Neural progenitor cell (in vitro differentiated cells): ENCODE data around the gene LIMS2. TPM values are rescaled to one million over a fixed set of nuclear protein-coding genes. Genes with fewer than 3 reads are reported as not detected.

Experiments used
- DNase-seq: peaks from one replicate; pipeline ENCODE4 v3.0.0-alpha.2; 2016; ENCODE audit warnings: low spot score
- H2AFZ ChIP-seq: fragments of 200-600 bp; sonication (generic); replicated peaks from 2 replicates; pipeline ENCODE4 v1.6.1; 2016; ENCODE audit warnings: antibody characterized with exemption
- H3F3A ChIP-seq: fragments of 200-600 bp; sonication (generic); 2 replicates; pipeline ENCODE4 v1.6.1; 2016; ENCODE audit warnings: antibody characterized with exemption, low read depth
- H3K27ac ChIP-seq: fragments of 200-600 bp; sonication (generic); 2 replicates; pipeline ENCODE4 v1.5.1; 2016; ENCODE audit warnings: mild to moderate bottlenecking
- H3K27me3 ChIP-seq: fragments of 200-600 bp; sonication (generic); 2 replicates; pipeline ENCODE4 v1.6.1; 2016; ENCODE audit warnings: mild to moderate bottlenecking, moderate library complexity
- H3K36me3 ChIP-seq: fragments of 200-600 bp; sonication (generic); 2 replicates; pipeline ENCODE4 v1.5.1; 2016
- H3K4me1 ChIP-seq: fragments of 200-600 bp; sonication (generic); 2 replicates; pipeline ENCODE4 v1.6.1; 2016; ENCODE audit warnings: mixed run types
- H3K4me2 ChIP-seq: fragments of 200-600 bp; sonication (generic); 2 replicates; pipeline ENCODE4 v1.6.1; 2016
- H3K4me3 ChIP-seq: fragments of 200-600 bp; sonication (generic); 2 replicates; pipeline ENCODE4 v1.5.1; 2016
- H3K79me2 ChIP-seq: fragments of 200-600 bp; sonication (generic); 2 replicates; pipeline ENCODE4 v1.6.1; 2016; ENCODE audit warnings: low read depth
- H3K9ac ChIP-seq: fragments of 200-600 bp; sonication (generic); 2 replicates; pipeline ENCODE4 v1.6.1; 2016
- H3K9me3 ChIP-seq: fragments of 200-600 bp; sonication (generic); 2 replicates; pipeline ENCODE4 v1.5.1; 2016; ENCODE audit warnings: low read depth
- H4K20me1 ChIP-seq: fragments of 200-600 bp; sonication (generic); 2 replicates; pipeline ENCODE4 v1.6.1; 2016; ENCODE audit warnings: low read depth
- H3K27ac Mint-ChIP-seq: 3 replicates; pipeline ENCODE4 v1.8.0; 2021; ENCODE audit warnings: mixed read lengths
- H3K27me3 Mint-ChIP-seq: 2 replicates; pipeline ENCODE4 v1.8.0; 2022; ENCODE audit warnings: low read depth, mild to moderate bottlenecking, inconsistent platforms, moderate library complexity, mixed read lengths; ENCODE audit not compliant: insufficient read depth
- H3K36me3 Mint-ChIP-seq: 3 replicates; pipeline ENCODE4 v1.8.0; 2021; ENCODE audit warnings: mixed read lengths
- H3K4me1 Mint-ChIP-seq: 3 replicates; pipeline ENCODE4 v1.8.0; 2021; ENCODE audit warnings: mixed read lengths
- H3K4me3 Mint-ChIP-seq: 3 replicates; pipeline ENCODE4 v1.8.0; 2021; ENCODE audit warnings: mild to moderate bottlenecking, moderate library complexity, mixed read lengths
- H3K9me3 Mint-ChIP-seq: 3 replicates; pipeline ENCODE4 v1.8.0; 2020; ENCODE audit warnings: mixed read lengths
- EZH2 ChIP-seq: fragments of 200-600 bp; sonication (generic); IDR thresholded peaks from 2 replicates; pipeline ENCODE4 v1.6.1; 2017; ENCODE audit warnings: antibody characterized with exemption, mild to moderate bottlenecking, moderate library complexity
- EZH2phosphoT487 ChIP-seq: fragments of 200-600 bp; sonication (generic); IDR thresholded peaks from 2 replicates; pipeline ENCODE4 v1.6.1; 2017; ENCODE audit warnings: antibody characterized with exemption
- total RNA-seq: library from RNA; depleted of rRNA; stranded (reverse); fragments of >200 nt; gene quantifications from 2 replicates; pipeline ENCODE4 v1.2.3, GENCODE V29; 2015; ENCODE audit warnings: low replicate concordance
- TF ChIP-seq, protein P1 (sequence below): fragments of 200-600 bp; sonication (generic); IDR thresholded peaks from 2 replicates; pipeline ENCODE4 v1.5.1; 2017; ENCODE audit warnings: antibody characterized with exemption, mild to moderate bottlenecking

LIMS2 gene
- total RNA-seq, 1 donor from 2014 or later, result not detected

GRCh38 chr2:127607399-127607908 is 67.9 kb downstream of the LIMS2 start:
- Histone ChIP-seq H3K79me2 (no peaks in the 10 kb centered on the region), H3K27me3 (no peaks in the 10 kb centered on the region), H3K27ac (no peak overlapping the region), H3K4me3 (no peak overlapping the region), H3K4me1 (no peaks in the 10 kb centered on the region), H3K36me3 (no peaks in the 10 kb centered on the region), H2AFZ (no peak overlapping the region), H4K20me1 (no peaks in the 10 kb centered on the region), H3F3A (no peaks in the 10 kb centered on the region), H3K9me3 (no peaks in the 10 kb centered on the region), H3K9ac (no peak overlapping the region), H3K4me2 (no peak overlapping the region)
- H3K27me3 Mint-ChIP-seq, result no peaks in the 10 kb centered on the region
- H3K36me3 Mint-ChIP-seq, result peaks cover 3% of the 10 kb centered on the region
- no peak for DNase-seq
- H3K4me1 Mint-ChIP-seq, result no peaks in the 10 kb centered on the region
- TF ChIP-seq EZH2 (no peak), EZH2phosphoT487 (no peak)
- TF ChIP-seq, protein P1, sequence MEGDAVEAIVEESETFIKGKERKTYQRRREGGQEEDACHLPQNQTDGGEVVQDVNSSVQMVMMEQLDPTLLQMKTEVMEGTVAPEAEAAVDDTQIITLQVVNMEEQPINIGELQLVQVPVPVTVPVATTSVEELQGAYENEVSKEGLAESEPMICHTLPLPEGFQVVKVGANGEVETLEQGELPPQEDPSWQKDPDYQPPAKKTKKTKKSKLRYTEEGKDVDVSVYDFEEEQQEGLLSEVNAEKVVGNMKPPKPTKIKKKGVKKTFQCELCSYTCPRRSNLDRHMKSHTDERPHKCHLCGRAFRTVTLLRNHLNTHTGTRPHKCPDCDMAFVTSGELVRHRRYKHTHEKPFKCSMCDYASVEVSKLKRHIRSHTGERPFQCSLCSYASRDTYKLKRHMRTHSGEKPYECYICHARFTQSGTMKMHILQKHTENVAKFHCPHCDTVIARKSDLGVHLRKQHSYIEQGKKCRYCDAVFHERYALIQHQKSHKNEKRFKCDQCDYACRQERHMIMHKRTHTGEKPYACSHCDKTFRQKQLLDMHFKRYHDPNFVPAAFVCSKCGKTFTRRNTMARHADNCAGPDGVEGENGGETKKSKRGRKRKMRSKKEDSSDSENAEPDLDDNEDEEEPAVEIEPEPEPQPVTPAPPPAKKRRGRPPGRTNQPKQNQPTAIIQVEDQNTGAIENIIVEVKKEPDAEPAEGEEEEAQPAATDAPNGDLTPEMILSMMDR, result no peak
- peaks cover 9% of the 10 kb centered on the region for H3K9me3 Mint-ChIP-seq
- no peak overlapping the region for H3K4me3 Mint-ChIP-seq
- no peak overlapping the region for H3K27ac Mint-ChIP-seq

- H3K4me3 ChIP-seq, result no peak overlapping the region
- H3K4me1 ChIP-seq, result no peaks in the 10 kb centered on the region
- no peak overlapping the region for H3K9ac ChIP-seq
- Mint-ChIP-seq H3K4me3 (no peak overlapping the region), H3K36me3 (peaks cover 3% of the 10 kb centered on the region), H3K27ac (no peak overlapping the region), H3K27me3 (no peaks in the 10 kb centered on the region), H3K9me3 (peaks cover 10% of the 10 kb centered on the region), H3K4me1 (no peaks in the 10 kb centered on the region)
- no peak overlapping the region for H3K27ac ChIP-seq
- H3K79me2 ChIP-seq, result no peaks in the 10 kb centered on the region
- no peak overlapping the region for H2AFZ ChIP-seq
- no peak overlapping the region for H3K4me2 ChIP-seq
- H3K9me3 ChIP-seq, result no peaks in the 10 kb centered on the region
- no peaks in the 10 kb centered on the region for H4K20me1 ChIP-seq
- no peaks in the 10 kb centered on the region for H3K27me3 ChIP-seq
- no peaks in the 10 kb centered on the region for H3K36me3 ChIP-seq
- TF ChIP-seq EZH2, result no peak
- TF ChIP-seq EZH2phosphoT487, result no peak
- TF ChIP-seq, protein P1, result no peak
- no peaks in the 10 kb centered on the region for H3F3A ChIP-seq
- DNase-seq, result no peak
These were observed 68.5 kb downstream of the LIMS2 start for GRCh38 chr2:127606625-127607398.

DNA sequence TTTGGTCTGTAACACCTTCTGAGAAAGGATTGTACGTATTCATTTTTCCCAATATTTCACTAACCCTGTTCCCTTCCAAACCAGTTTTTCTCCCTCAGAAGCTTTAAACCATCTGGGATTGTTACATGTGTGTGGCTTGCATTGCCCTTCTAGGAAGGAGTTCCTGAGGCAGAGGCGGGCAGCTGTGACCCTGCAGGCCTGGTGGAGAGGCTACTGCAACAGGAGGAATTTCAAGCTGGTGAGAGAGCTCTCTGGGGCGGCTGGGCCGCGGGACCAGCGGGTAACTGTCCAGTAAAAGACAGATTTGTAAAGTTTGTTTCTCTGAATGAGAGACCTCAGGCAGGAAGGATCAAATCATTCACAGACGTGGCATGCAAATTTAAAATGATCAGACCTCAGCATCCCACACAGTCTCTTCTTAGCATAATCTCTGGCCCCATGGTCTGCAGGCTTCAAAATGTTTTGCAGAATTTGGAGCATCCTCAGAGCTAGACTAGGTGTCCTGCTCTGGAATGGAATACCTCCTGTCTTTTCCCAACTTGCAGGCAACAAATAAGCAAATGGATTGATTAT is 69.6 kb downstream of the LIMS2 start:
- DNase-seq, result no peak
- Histone ChIP-seq H3K36me3 (no peaks in the 10 kb centered on the region), H3K79me2 (no peaks in the 10 kb centered on the region), H3K9ac (no peak overlapping the region), H2AFZ (no peak overlapping the region), H3K4me3 (no peak overlapping the region), H3F3A (no peaks in the 10 kb centered on the region), H3K9me3 (no peaks in the 10 kb centered on the region), H3K27me3 (no peaks in the 10 kb centered on the region), H3K27ac (no peak overlapping the region), H3K4me2 (no peak overlapping the region), H3K4me1 (no peaks in the 10 kb centered on the region), H4K20me1 (no peaks in the 10 kb centered on the region)
- Mint-ChIP-seq H3K4me1 (no peaks in the 10 kb centered on the region), H3K36me3 (peaks cover 3% of the 10 kb centered on the region), H3K27ac (peak overlapping the region; percentile 76), H3K4me3 (no peak overlapping the region), H3K27me3 (no peaks in the 10 kb centered on the region), H3K9me3 (peaks cover 7% of the 10 kb centered on the region)
- no peak for TF ChIP-seq EZH2phosphoT487
- TF ChIP-seq, protein P1, result no peak
- no peak for TF ChIP-seq EZH2
